Choroid plexus epithelial cell (primary cell): ENCODE measurements around the gene ZBTB39.
A peak's percentile ranks its signal among the peaks of the same experiment; 100 is the strongest.
"Not testable (repeated sequence)": the region's sequence is repeated elsewhere in the genome, so short reads cannot be mapped to it uniquely, and the experiment has no call there.

Source experiments
- DNase-seq: peaks from one replicate; pipeline ENCODE4 v3.0.0-alpha.2; 2010; ENCODE audit warnings: low read depth
- H3K4me3 ChIP-seq: 2 replicates; pipeline ENCODE4 v1.5.1; 2011; ENCODE audit warnings: low read depth, mild to moderate bottlenecking, control low read depth, low read length, moderate library complexity
- CTCF ChIP-seq: conservative IDR thresholded peaks from 2 replicates; pipeline ENCODE4 v1.5.1; 2011; ENCODE audit warnings: low read depth, mild to moderate bottlenecking, control low read depth, inconsistent platforms, low read length, moderate library complexity

The ZBTB39 gene

DNA sequence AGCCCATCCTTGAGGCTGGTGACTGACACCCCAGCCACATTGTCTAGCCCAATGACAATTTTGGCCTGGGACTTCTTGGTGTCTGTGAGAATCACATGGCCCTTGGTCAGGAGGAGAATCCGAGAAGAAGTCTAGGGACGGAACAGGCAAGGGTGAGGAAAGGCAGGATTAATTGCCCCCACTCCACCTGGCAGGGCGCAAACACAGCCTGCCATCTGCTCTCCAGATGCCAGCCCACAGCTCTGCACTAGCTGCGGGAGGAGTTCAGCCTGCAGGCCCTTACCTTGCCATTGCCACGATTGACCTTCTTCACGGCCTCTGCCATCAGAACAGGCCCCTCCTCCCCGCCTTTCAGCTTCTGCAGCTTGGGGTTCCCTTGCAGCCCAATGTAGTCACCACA, 23.1 kb upstream of the ZBTB39 start:
- no peak for DNase-seq
- no peak for TF ChIP-seq CTCF

GRCh38 chr12:57027805-57028153, 21.4 kb upstream of the ZBTB39 start:
- TF ChIP-seq CTCF, result no peak

More for the DNA sequence above, 23.1 kb upstream of the ZBTB39 start:
- H3K4me3 ChIP-seq, result no peak overlapping the region

GRCh38 chr12:57027011-57027804, 20.9 kb upstream of the ZBTB39 start:
- DNase-seq, result no peak
- TF ChIP-seq CTCF, result no peak
- H3K4me3 ChIP-seq, result no peak overlapping the region

More at GRCh38 chr12:57027805-57028153, 21.4 kb upstream of the ZBTB39 start:
- no peak overlapping the region for H3K4me3 ChIP-seq
- DNase-seq, result no peak

GRCh38 chr12:57025196-57025595, 18.9 kb upstream of the ZBTB39 start:
- no peak for TF ChIP-seq CTCF
- H3K4me3 ChIP-seq, result no peak overlapping the region
- no peak for DNase-seq

DNA sequence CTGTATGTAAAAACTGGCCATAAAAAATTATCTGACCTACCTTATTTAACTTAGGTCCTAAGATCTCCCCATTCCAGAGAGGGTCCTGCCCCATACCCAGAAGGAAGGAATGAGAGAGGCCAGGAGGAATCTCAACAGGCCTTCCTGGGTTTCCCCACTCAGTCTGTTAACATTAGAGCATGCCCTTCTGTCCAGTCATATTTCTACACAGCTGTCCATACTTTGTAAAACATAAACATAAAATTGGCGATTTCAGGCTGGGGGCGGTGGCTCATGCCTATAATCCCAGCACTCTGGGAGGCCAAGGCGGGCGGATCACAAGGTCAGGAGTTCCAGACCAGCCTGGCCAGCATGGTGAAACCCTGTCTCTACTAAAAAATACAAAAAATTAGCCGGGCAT, 16.0 kb upstream of the ZBTB39 start:
- peak; percentile 37 for DNase-seq
- H3K4me3 ChIP-seq, result not testable (repeated sequence)

DNA sequence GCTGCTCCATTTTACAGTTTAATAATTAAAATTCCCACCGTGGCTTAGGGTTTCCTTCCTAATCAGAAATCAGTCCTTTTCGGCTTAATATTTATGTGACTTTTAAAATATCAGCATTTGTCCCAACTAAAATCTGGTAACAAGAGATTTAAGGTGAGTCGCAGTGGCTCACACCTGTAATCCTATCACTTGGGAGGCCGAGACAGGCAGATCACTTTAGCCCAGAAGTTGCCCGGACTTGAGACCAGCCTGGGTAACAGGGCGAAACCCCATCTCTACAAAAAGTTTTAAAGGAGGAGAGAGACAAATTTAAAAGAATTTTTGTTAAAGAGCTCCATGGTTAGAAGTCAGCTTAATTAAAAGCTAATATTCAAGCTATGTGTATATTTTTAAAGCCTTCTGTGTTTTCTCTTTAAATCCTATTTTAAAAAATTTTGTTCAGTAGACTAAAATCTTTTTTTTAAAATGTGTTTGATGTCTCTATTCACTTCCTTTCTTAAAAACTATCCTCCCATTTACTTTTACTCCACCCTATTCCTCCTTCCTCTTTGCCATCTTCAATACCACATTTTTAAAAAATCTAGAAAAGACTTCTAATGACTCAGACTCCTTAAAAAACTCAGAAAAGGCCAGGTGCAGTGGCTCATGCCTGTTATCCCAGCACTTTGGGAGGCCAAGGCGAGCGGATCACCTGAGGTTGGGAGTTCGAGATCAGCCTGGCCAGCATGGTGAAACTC, 13.8 kb upstream of the ZBTB39 start:
- no peak for DNase-seq
- H3K4me3 ChIP-seq, result no peak overlapping the region
- no peak for TF ChIP-seq CTCF

DNA sequence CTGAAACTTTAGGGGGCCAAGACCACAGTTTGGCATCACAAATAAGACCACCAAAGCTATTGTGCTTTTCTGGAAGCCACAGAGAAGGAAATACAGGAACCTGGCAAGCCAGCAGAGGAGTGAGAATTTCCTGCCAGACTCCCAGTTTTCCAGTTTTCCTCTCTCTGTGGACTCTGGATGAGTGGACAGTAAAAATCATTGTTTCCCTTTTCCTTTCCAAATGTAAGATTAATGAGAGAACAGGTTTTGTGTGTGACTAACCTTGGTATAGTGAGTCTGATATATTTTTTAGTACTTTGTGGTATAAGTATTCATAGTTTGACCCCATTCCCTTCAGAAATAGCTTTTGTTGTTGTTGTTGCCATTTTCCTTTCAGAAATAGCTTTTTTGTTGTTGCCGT, 12.6 kb upstream of the ZBTB39 start:
- no peak for DNase-seq
- H3K4me3 ChIP-seq, result no peak overlapping the region
- TF ChIP-seq CTCF, result no peak

GRCh38 chr12:57018353-57018752, 12.0 kb upstream of the ZBTB39 start:
- not testable (repeated sequence) for DNase-seq

More at GRCh38 chr12:57018353-57018752, 12.0 kb upstream of the ZBTB39 start:
- not testable (repeated sequence) for H3K4me3 ChIP-seq
